ENCODE measurements around the gene SNAP29.

The SNAP29 gene

DNA sequence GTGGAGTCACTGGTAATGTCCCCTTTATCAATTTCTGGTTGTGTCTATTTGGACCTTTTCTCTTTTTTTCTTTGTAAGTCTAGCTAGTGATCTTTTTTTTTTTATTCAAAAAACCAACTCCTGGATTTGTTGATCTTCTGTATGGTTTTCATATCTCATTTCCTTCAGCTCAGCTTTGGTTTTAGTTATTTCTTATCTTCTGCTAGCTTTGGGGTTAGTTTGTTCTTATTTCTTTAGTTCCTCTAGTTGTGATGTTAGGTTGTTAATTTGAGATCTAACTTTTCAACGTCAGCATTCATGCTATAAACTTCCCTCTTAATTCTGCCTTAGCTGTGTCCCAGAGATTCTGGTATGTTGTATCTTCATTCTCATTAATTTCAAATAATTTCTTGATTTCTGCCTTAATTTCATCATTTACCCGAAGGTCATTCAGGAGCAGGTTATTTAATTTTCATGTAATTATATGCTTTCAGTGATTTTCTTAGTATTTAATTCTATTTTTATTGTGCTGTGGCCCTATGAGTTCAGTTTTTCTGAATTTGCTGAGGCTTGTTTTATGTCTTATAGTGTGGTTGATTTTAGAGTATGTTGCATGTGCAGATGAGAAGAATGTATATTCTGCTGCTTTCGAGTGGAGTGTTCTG, 29.2 kb upstream of the SNAP29 start:
- no peak for ATAC-seq
- TF ChIP-seq ZFP30 (CRISPR knock-in tag; IDR thresholded peaks at IDR 0.05): no peak
- no peak for TF ChIP-seq ISL1 (CRISPR knock-in tag; IDR thresholded peaks at IDR 0.05)
- no peak for TF ChIP-seq BACH2 (CRISPR knock-in tag; IDR thresholded peaks at IDR 0.05; ENCODE audit: borderline replicate concordance)
- TF ChIP-seq CREB5 (CRISPR knock-in tag; IDR thresholded peaks at IDR 0.05; ENCODE audit: low read depth): no peak
- TF ChIP-seq ARNTL (CRISPR knock-in tag; IDR thresholded peaks at IDR 0.05; ENCODE audit: borderline replicate concordance, low read depth): no peak
- no peak for TF ChIP-seq CSDC2 (CRISPR knock-in tag; IDR thresholded peaks at IDR 0.05)
- no peak for TF ChIP-seq ZFP3 (CRISPR knock-in tag; IDR thresholded peaks at IDR 0.05)
- no peak for TF ChIP-seq TOX (CRISPR knock-in tag; IDR thresholded peaks at IDR 0.05; ENCODE audit: borderline replicate concordance)
- TF ChIP-seq, protein P1, sequence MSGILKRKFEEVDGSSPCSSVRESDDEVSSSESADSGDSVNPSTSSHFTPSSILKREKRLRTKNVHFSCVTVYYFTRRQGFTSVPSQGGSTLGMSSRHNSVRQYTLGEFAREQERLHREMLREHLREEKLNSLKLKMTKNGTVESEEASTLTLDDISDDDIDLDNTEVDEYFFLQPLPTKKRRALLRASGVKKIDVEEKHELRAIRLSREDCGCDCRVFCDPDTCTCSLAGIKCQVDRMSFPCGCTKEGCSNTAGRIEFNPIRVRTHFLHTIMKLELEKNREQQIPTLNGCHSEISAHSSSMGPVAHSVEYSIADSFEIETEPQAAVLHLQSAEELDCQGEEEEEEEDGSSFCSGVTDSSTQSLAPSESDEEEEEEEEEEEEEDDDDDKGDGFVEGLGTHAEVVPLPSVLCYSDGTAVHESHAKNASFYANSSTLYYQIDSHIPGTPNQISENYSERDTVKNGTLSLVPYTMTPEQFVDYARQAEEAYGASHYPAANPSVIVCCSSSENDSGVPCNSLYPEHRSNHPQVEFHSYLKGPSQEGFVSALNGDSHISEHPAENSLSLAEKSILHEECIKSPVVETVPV (CRISPR knock-in tag; IDR thresholded peaks at IDR 0.05): no peak
- TF ChIP-seq TSHZ2 (CRISPR knock-in tag; IDR thresholded peaks at IDR 0.05): no peak
- no peak for TF ChIP-seq GLIS3 (CRISPR knock-in tag; IDR thresholded peaks at IDR 0.05)
- no peak for TF ChIP-seq RARB (CRISPR knock-in tag; IDR thresholded peaks at IDR 0.05)

- TF ChIP-seq OSR1 (CRISPR knock-in tag; IDR thresholded peaks at IDR 0.05): no peak
- no peak for TF ChIP-seq GLIS3 (CRISPR knock-in tag; IDR thresholded peaks at IDR 0.05)
- no peak for TF ChIP-seq BACH2 (CRISPR knock-in tag; IDR thresholded peaks at IDR 0.05; ENCODE audit: borderline replicate concordance)
- TF ChIP-seq ZFP3 (CRISPR knock-in tag; IDR thresholded peaks at IDR 0.05): no peak
- TF ChIP-seq TSHZ2 (CRISPR knock-in tag; IDR thresholded peaks at IDR 0.05): no peak
- no peak for TF ChIP-seq ZNF8 (CRISPR knock-in tag; IDR thresholded peaks at IDR 0.05)
- TF ChIP-seq ESRRG (CRISPR knock-in tag; IDR thresholded peaks at IDR 0.05): no peak
- no peak for TF ChIP-seq ARNTL (CRISPR knock-in tag; IDR thresholded peaks at IDR 0.05; ENCODE audit: borderline replicate concordance, low read depth)
- no peak for TF ChIP-seq CREB5 (CRISPR knock-in tag; IDR thresholded peaks at IDR 0.05; ENCODE audit: low read depth)
- TF ChIP-seq CSDC2 (CRISPR knock-in tag; IDR thresholded peaks at IDR 0.05): no peak
- TF ChIP-seq TOX (CRISPR knock-in tag; IDR thresholded peaks at IDR 0.05; ENCODE audit: borderline replicate concordance): no peak
- TF ChIP-seq, protein P2, sequence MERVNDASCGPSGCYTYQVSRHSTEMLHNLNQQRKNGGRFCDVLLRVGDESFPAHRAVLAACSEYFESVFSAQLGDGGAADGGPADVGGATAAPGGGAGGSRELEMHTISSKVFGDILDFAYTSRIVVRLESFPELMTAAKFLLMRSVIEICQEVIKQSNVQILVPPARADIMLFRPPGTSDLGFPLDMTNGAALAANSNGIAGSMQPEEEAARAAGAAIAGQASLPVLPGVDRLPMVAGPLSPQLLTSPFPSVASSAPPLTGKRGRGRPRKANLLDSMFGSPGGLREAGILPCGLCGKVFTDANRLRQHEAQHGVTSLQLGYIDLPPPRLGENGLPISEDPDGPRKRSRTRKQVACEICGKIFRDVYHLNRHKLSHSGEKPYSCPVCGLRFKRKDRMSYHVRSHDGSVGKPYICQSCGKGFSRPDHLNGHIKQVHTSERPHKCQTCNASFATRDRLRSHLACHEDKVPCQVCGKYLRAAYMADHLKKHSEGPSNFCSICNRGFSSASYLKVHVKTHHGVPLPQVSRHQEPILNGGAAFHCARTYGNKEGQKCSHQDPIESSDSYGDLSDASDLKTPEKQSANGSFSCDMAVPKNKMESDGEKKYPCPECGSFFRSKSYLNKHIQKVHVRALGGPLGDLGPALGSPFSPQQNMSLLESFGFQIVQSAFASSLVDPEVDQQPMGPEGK (CRISPR knock-in tag; IDR thresholded peaks at IDR 0.05; ENCODE audit: borderline replicate concordance): no peak
- TF ChIP-seq ZFP30 (CRISPR knock-in tag; IDR thresholded peaks at IDR 0.05): no peak
- TF ChIP-seq SNAI2 (CRISPR knock-in tag; IDR thresholded peaks at IDR 0.05): no peak
- TF ChIP-seq, protein P1 (CRISPR knock-in tag; IDR thresholded peaks at IDR 0.05): no peak
- TF ChIP-seq ZNF565 (CRISPR knock-in tag; conservative IDR thresholded peaks at IDR 0.05; ENCODE audit: low read depth): no peak
- no peak for ATAC-seq
Measured at GRCh38 chr22:20833225-20833665, 25.6 kb upstream of the SNAP29 start.
